Smooth muscle cell (in vitro differentiated cells): ENCODE data around the gene SEC24D. TPM values are rescaled to one million over a fixed set of nuclear protein-coding genes. Genes with fewer than 3 reads are reported as not detected.

Experiments used
- DNase-seq: peaks from one replicate; lab custom pipeline; 2025; ENCODE audit not compliant: unreplicated experiment; lab: John Stamatoyannopoulos, UW
- H2AFZ ChIP-seq: fragments of 200-600 bp; sonication (generic); 2 replicates; pipeline ENCODE4 v1.6.0; 2016; ENCODE audit warnings: antibody characterized with exemption, low read depth, mild to moderate bottlenecking
- H3F3A ChIP-seq: fragments of 200-600 bp; sonication (generic); 2 replicates; pipeline ENCODE4 v1.6.0; 2017; ENCODE audit warnings: antibody characterized with exemption, low read depth
- H3K27ac ChIP-seq: fragments of 200-600 bp; sonication (generic); 2 replicates; pipeline ENCODE4 v1.5.1; 2016; ENCODE audit warnings: low read depth, mild to moderate bottlenecking
- H3K27me3 ChIP-seq: fragments of 200-600 bp; sonication (generic); 2 replicates; pipeline ENCODE4 v1.6.1; 2016; ENCODE audit warnings: low read depth, mild to moderate bottlenecking
- H3K36me3 ChIP-seq: fragments of 200-600 bp; sonication (generic); 2 replicates; pipeline ENCODE4 v1.5.1; 2016; ENCODE audit warnings: low read depth
- H3K4me1 ChIP-seq: fragments of 200-600 bp; sonication (generic); 2 replicates; pipeline ENCODE4 v1.5.1; 2016; ENCODE audit warnings: low read depth
- H3K4me2 ChIP-seq: fragments of 200-600 bp; sonication (generic); 2 replicates; pipeline ENCODE4 v1.6.0; 2016; ENCODE audit warnings: mild to moderate bottlenecking
- H3K4me3 ChIP-seq: fragments of 200-600 bp; sonication (generic); 2 replicates; pipeline ENCODE4 v1.5.1; 2016; ENCODE audit warnings: mild to moderate bottlenecking
- H3K79me2 ChIP-seq: fragments of 200-600 bp; sonication (generic); 2 replicates; pipeline ENCODE4 v1.6.0; 2016; ENCODE audit warnings: low read depth, mild to moderate bottlenecking
- H3K9ac ChIP-seq: fragments of 200-600 bp; sonication (generic); 2 replicates; pipeline ENCODE4 v1.6.0; 2016; ENCODE audit warnings: low read depth
- H3K9me3 ChIP-seq: fragments of 200-600 bp; sonication (generic); replicated peaks from 2 replicates; pipeline ENCODE4 v1.5.1; 2016; ENCODE audit warnings: low read depth
- H4K20me1 ChIP-seq: fragments of 200-600 bp; sonication (generic); 2 replicates; pipeline ENCODE4 v1.6.0; 2016; ENCODE audit warnings: low read depth
- WGBS: methylation state at CpG from one replicate; pipeline ENCODE4 v1.1.7; 2016; ENCODE audit warnings: low lambda C conversion rate; 5-methylcytosine and 5-hydroxymethylcytosine counted together
- polyA plus RNA-seq: library from polyadenylated mRNA; unstranded; fragments of >200 nt; fragmentation: Nextera tagmentation; extraction: Ambion mirVana; gene quantifications from 2 replicates; pipeline ENCODE4 v1.2.1, GENCODE V29; 2016
- total RNA-seq: library from RNA; depleted of rRNA; stranded (reverse); fragments of >200 nt; gene quantifications from 2 replicates; pipeline ENCODE4 v1.2.3, GENCODE V29; 2014
- TF ChIP-seq, protein P1 (sequence below): fragments of 200-600 bp; sonication (generic); IDR thresholded peaks from 2 replicates; pipeline ENCODE4 v1.5.1; 2017; ENCODE audit warnings: borderline replicate concordance, mild to moderate bottlenecking, antibody characterized with exemption; ENCODE audit not compliant: insufficient read depth, poor library complexity, severe bottlenecking

The SEC24D gene
- total and polyA plus RNA-seq, 2 experiments from 2014 or later: 163 to 237 TPM

DNA sequence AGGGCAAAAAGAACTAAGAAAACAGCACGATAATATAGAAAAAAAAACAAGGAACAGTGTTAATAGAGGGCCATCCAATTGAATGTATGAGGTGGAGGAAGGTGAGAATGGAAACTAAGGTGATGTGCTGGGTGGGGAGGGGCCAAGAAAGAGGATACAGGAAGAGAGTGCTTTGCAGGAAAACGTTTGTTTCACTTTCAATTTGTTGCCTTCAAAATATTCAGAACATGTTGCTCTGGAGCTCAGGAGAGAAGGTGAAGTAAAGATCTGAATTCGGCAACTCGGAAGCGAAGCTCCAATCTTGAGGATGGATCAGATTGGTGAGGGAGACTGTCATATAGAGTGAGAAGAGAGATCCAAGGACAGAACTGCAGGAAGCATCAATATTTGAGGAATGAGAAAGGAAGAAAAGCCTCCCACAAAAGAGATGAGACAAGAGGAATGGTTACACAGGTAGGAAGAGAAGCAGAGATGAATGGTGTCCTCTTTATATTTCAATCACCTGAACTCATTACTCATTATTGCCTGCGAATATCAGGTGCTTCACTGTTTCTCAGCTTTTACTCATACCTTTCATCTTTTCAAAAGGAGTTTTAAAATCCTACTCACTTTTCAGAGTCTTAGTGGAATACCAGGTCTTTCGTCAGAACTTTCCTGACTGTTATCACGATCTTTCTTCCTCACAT, 14.7 kb upstream of the SEC24D start:
- peak overlapping the region; percentile 29 for H3K9ac ChIP-seq
- peak overlapping the region; percentile 54 for H3K4me3 ChIP-seq
- DNase-seq: no peak
- H3K4me1 ChIP-seq: peaks cover 17% of the 10 kb centered on the region
- H4K20me1 ChIP-seq: no peaks in the 10 kb centered on the region
- peak overlapping the region; percentile 79 for H2AFZ ChIP-seq
- H3K4me2 ChIP-seq: peak overlapping the region; percentile 85
- 16% methylated on average over 8 of the region's 8 CpGs for WGBS
- no peaks in the 10 kb centered on the region for H3K27me3 ChIP-seq
- H3K9me3 ChIP-seq: no peaks in the 10 kb centered on the region
- TF ChIP-seq, protein P1, sequence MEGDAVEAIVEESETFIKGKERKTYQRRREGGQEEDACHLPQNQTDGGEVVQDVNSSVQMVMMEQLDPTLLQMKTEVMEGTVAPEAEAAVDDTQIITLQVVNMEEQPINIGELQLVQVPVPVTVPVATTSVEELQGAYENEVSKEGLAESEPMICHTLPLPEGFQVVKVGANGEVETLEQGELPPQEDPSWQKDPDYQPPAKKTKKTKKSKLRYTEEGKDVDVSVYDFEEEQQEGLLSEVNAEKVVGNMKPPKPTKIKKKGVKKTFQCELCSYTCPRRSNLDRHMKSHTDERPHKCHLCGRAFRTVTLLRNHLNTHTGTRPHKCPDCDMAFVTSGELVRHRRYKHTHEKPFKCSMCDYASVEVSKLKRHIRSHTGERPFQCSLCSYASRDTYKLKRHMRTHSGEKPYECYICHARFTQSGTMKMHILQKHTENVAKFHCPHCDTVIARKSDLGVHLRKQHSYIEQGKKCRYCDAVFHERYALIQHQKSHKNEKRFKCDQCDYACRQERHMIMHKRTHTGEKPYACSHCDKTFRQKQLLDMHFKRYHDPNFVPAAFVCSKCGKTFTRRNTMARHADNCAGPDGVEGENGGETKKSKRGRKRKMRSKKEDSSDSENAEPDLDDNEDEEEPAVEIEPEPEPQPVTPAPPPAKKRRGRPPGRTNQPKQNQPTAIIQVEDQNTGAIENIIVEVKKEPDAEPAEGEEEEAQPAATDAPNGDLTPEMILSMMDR: no peak
- H3K27ac ChIP-seq: no peak overlapping the region
- H3F3A ChIP-seq: no peaks in the 10 kb centered on the region
- H3K36me3 ChIP-seq: no peaks in the 10 kb centered on the region
- no peaks in the 10 kb centered on the region for H3K79me2 ChIP-seq

DNA sequence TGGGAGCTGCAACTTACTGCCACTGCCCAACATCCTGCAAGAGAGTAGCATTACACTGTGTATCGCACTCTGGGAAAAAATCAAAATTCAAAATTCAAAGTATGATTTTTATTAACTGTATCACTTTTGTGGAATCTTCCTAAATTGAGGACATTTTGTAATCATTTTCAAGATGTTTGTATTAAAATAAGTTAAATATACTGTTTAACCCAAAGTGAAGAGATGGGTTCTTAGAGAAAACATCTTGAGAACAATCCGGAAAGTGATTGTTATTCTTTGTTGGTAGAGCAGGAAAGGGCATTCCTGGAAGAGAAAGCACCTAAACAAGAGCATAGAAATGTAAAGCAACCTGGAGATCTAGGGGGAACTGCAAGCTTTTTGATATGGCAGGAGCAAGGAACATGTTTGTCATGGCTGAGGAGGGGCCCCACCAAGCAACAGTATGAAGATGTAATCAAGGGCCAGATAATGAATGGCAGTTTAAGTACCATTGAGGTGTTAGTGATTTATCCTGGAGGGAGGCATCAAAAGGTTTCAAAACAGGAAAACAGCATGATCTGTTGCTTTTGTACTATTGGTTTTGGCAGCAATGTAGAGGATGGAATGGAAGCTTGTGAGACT, 14.1 kb upstream of the SEC24D start:
- Histone ChIP-seq H3K27me3 (no peaks in the 10 kb centered on the region), H3K9ac (no peak overlapping the region), H3K9me3 (no peaks in the 10 kb centered on the region), H2AFZ (peak overlapping the region; percentile 79), H3K4me1 (peaks cover 17% of the 10 kb centered on the region), H3K27ac (no peak overlapping the region), H3K4me2 (peak overlapping the region; percentile 85), H4K20me1 (no peaks in the 10 kb centered on the region), H3K79me2 (no peaks in the 10 kb centered on the region), H3F3A (no peaks in the 10 kb centered on the region), H3K36me3 (no peaks in the 10 kb centered on the region), H3K4me3 (peak overlapping the region; percentile 54)
- WGBS: 64% methylated on average over 2 of the region's 2 CpGs
- DNase-seq: no peak
- TF ChIP-seq, protein P1: no peak

DNA sequence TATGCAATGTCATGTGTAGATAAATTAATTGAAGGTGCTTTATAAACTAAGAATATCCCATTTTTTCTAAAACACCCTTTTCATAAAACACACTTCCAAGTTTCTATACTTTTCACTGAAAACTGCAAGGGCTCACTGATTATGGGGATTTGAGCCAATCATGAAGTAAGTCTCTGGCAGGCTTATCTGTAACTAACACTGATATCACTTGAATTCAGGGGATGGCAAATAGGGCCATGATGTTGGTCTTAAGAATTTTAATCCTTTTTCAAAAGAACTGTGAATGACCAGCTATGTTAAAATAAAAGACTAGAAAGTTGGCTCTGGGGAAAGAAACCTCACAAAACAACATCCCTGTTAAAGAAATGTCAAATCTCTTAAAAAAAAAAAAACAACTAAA, 13.0 kb upstream of the SEC24D start:
- Histone ChIP-seq H3K27ac (no peak overlapping the region), H4K20me1 (no peaks in the 10 kb centered on the region), H3K27me3 (no peaks in the 10 kb centered on the region), H3K4me3 (no peak overlapping the region), H3K9me3 (no peaks in the 10 kb centered on the region), H3K9ac (no peak overlapping the region), H3K79me2 (no peaks in the 10 kb centered on the region), H2AFZ (no peak overlapping the region), H3K4me1 (peaks cover 17% of the 10 kb centered on the region), H3K36me3 (no peaks in the 10 kb centered on the region), H3K4me2 (no peak overlapping the region), H3F3A (no peaks in the 10 kb centered on the region)
- TF ChIP-seq, protein P1: no peak
- no peak for DNase-seq

DNA sequence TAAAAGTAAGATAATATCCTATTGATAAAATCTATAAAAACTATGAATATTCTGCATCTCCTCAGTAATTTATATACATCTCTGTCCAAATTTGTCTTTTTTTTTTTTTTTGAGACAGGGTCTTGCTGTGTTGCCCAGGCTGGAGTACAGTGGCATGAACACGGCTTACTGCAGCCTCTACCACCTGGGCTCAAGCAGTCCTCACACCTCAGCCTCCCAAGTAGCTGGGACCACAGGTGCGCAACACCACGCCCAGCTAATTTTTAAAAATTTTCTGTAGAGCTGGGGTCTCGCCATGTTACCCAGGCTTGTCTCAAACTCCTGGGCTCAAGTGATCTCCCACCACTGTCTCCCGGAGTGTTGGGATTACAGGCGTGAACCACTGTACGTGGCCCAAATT, 12.3 kb upstream of the SEC24D start:
- Histone ChIP-seq H4K20me1 (no peaks in the 10 kb centered on the region), H3K4me3 (no peak overlapping the region), H3K27me3 (no peaks in the 10 kb centered on the region), H3K27ac (no peak overlapping the region), H3K4me1 (peaks cover 17% of the 10 kb centered on the region), H3K4me2 (no peak overlapping the region), H3K9me3 (no peaks in the 10 kb centered on the region), H3K79me2 (no peaks in the 10 kb centered on the region), H3F3A (no peaks in the 10 kb centered on the region), H3K9ac (no peak overlapping the region), H3K36me3 (no peaks in the 10 kb centered on the region), H2AFZ (no peak overlapping the region)
- WGBS: 92% methylated on average over 7 of the region's 7 CpGs
- TF ChIP-seq, protein P1: no peak
- DNase-seq: no peak
